HFFc6 (cell line): Measurements from ENCODE around the gene FGF14. TPM values are rescaled to one million over a fixed set of nuclear protein-coding genes. Genes with fewer than 3 reads are reported as not detected.

Experiments used
- DNase-seq: peaks from one replicate; pipeline ENCODE4 v3.0.0-alpha.2; 2018
- H3K27ac Mint-ChIP-seq: 2 replicates; pipeline ENCODE4 v1.8.0; 2020; ENCODE audit warnings: mild to moderate bottlenecking, mixed read lengths
- H3K27me3 Mint-ChIP-seq: 2 replicates; pipeline ENCODE4 v1.8.0; 2021; ENCODE audit warnings: mild to moderate bottlenecking, moderate library complexity, mixed read lengths; ENCODE audit not compliant: insufficient read depth
- H3K36me3 Mint-ChIP-seq: 2 replicates; pipeline ENCODE4 v1.8.0; 2021; ENCODE audit warnings: low read depth, mixed read lengths
- H3K4me1 Mint-ChIP-seq: 2 replicates; pipeline ENCODE4 v1.8.0; 2020; ENCODE audit warnings: low read depth, mixed read lengths
- H3K4me3 Mint-ChIP-seq: 2 replicates; pipeline ENCODE4 v1.8.0; 2020; ENCODE audit warnings: mild to moderate bottlenecking, moderate library complexity, mixed read lengths
- H3K9me3 Mint-ChIP-seq: 2 replicates; pipeline ENCODE4 v1.8.0; 2020; ENCODE audit warnings: mild to moderate bottlenecking, mixed read lengths
- CTCF ChIP-seq: fragments of 200-600 bp; sonication (generic); IDR thresholded peaks from 2 replicates; pipeline ENCODE4 v1.5.0; 2021; ENCODE audit warnings: antibody characterized with exemption, mild to moderate bottlenecking
- total RNA-seq, 6 experiments: library from RNA; stranded (reverse); fragmentation: NEBNext Ultra II Directional; extraction: Animal tissue kit (Norgen Biotek cat#: 25700); gene quantifications; 2 replicates in 1 of 6; 3 replicates in 5 of 6; pipeline ENCODE4 v1.2.3, GENCODE V29; 2021

The FGF14 gene
- total RNA-seq, 6 experiments from 2014 or later, result 0.02 to 0.03 TPM; not detected in 4

DNA sequence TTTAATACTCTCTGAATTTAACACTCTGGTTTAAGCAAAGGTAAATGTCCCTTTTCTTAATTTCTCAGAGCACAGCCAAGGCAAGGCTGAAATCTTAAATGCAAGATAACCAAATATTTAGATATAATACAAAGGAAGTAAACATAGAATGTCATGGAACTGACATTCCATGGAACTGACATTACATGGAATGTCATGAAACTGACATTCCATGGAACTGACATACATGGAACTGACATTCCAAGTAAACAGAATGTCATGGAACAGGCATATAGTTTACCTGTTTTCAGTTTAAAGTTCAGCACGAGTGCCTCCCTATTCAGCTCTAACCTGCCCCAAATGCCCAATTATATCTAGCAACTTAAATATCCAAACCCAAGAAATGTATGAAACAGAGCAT lies 21.8 kb downstream of the FGF14 start:
- DNase-seq, result no peak
- Mint-ChIP-seq H3K27me3 (no peaks in the 10 kb centered on the region; the same call in 1 of the 2 replicates), H3K4me1 (no peaks in the 10 kb centered on the region), H3K4me3 (no peak overlapping the region), H3K36me3 (no peaks in the 10 kb centered on the region), H3K9me3 (peaks cover 22% of the 10 kb centered on the region), H3K27ac (no peak overlapping the region)
- no peak for TF ChIP-seq CTCF

GRCh38 chr13:102376318-102376717 lies 25.5 kb downstream of the FGF14 start:
- no peak overlapping the region for H3K27ac Mint-ChIP-seq
- no peaks in the 10 kb centered on the region for H3K36me3 Mint-ChIP-seq
- H3K9me3 Mint-ChIP-seq, result peaks cover 14% of the 10 kb centered on the region
- no peaks in the 10 kb centered on the region for H3K4me1 Mint-ChIP-seq
- H3K27me3 Mint-ChIP-seq, result no peaks in the 10 kb centered on the region
- no peak overlapping the region for H3K4me3 Mint-ChIP-seq
- DNase-seq, result no peak
- TF ChIP-seq CTCF, result no peak

GRCh38 chr13:102374726-102375125 lies 27.1 kb downstream of the FGF14 start:
- H3K36me3 Mint-ChIP-seq, result no peaks in the 10 kb centered on the region
- no peak overlapping the region for H3K4me3 Mint-ChIP-seq
- TF ChIP-seq CTCF, result no peak
- H3K9me3 Mint-ChIP-seq, result peaks cover 20% of the 10 kb centered on the region
- H3K4me1 Mint-ChIP-seq, result no peaks in the 10 kb centered on the region
- H3K27ac Mint-ChIP-seq, result no peak overlapping the region
- H3K27me3 Mint-ChIP-seq, result no peaks in the 10 kb centered on the region
- DNase-seq, result no peak

DNA sequence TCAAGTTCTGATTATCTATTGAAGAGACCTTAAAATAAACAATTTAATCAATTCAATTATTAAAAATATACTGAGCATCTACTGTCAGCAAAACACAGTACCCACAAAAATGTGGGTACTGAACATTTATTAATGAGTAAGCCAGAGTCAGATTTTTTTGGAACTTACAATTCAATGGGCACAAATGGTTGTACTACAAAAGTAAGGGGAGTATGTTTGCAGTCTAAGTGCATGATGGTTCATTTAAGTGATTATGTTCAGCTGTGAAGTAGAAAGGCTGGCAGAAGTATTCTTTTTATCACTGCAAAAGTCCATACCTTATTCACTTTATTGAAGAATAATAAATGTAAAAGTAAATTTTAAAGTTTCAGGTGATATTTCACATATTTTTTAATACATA lies 27.6 kb downstream of the FGF14 start:
- Mint-ChIP-seq H3K27ac (no peak overlapping the region), H3K27me3 (no peaks in the 10 kb centered on the region), H3K36me3 (no peaks in the 10 kb centered on the region), H3K4me3 (no peak overlapping the region), H3K4me1 (no peaks in the 10 kb centered on the region), H3K9me3 (peaks cover 20% of the 10 kb centered on the region)
- DNase-seq, result no peak
- no peak for TF ChIP-seq CTCF

GRCh38 chr13:102373221-102373620 lies 28.6 kb downstream of the FGF14 start:
- Mint-ChIP-seq H3K27ac (no peak overlapping the region), H3K36me3 (no peaks in the 10 kb centered on the region), H3K9me3 (peaks cover 20% of the 10 kb centered on the region), H3K4me3 (no peak overlapping the region), H3K4me1 (no peaks in the 10 kb centered on the region), H3K27me3 (no peaks in the 10 kb centered on the region)
- no peak for DNase-seq
- no peak for TF ChIP-seq CTCF

GRCh38 chr13:102369302-102369701 lies 32.5 kb downstream of the FGF14 start:
- DNase-seq, result no peak
- H3K4me1 Mint-ChIP-seq, result no peaks in the 10 kb centered on the region
- TF ChIP-seq CTCF, result no peak
- H3K27me3 Mint-ChIP-seq, result no peaks in the 10 kb centered on the region
- H3K27ac Mint-ChIP-seq, result no peak overlapping the region
- peaks cover 38% of the 10 kb centered on the region for H3K9me3 Mint-ChIP-seq
- no peaks in the 10 kb centered on the region for H3K36me3 Mint-ChIP-seq
- H3K4me3 Mint-ChIP-seq, result no peak overlapping the region
